ENCODE data around the gene INF2.
"Not testable (repeated sequence)": the region's sequence is repeated elsewhere in the genome, so short reads cannot be mapped to it uniquely, and the experiment has no call there.

The INF2 gene

GRCh38 chr14:104657563-104658324 is 31.7 kb upstream of the INF2 start:
- DNase-seq: peak; percentile 10

- no peak for DNase-seq
Measured at GRCh38 chr14:104658325-104658712, 31.1 kb upstream of the INF2 start.

GRCh38 chr14:104659146-104659545 is 30.3 kb upstream of the INF2 start:
- no peak for DNase-seq

- DNase-seq: no peak
Measured at GRCh38 chr14:104659764-104660523, 29.5 kb upstream of the INF2 start.

- DNase-seq: no peak
Measured at GRCh38 chr14:104660597-104660996, 28.8 kb upstream of the INF2 start.

GRCh38 chr14:104661086-104661485 is 28.3 kb upstream of the INF2 start:
- DNase-seq: no peak

GRCh38 chr14:104661528-104662157 is 27.8 kb upstream of the INF2 start:
- not testable (repeated sequence) for DNase-seq

GRCh38 chr14:104662472-104662871 is 26.9 kb upstream of the INF2 start:
- not testable (repeated sequence) for DNase-seq

- no peak for DNase-seq
Measured at GRCh38 chr14:104664107-104664506, 25.3 kb upstream of the INF2 start.

- DNase-seq: no peak
Measured at GRCh38 chr14:104664588-104664987, 24.8 kb upstream of the INF2 start.

- no peak for DNase-seq
Measured at GRCh38 chr14:104665114-104665656, 24.2 kb upstream of the INF2 start.

GRCh38 chr14:104665657-104666522 is 23.5 kb upstream of the INF2 start:
- no peak for DNase-seq

GRCh38 chr14:104666523-104666895 is 22.9 kb upstream of the INF2 start:
- not testable (repeated sequence) for DNase-seq

GRCh38 chr14:104666981-104667380 is 22.4 kb upstream of the INF2 start:
- no peak for DNase-seq

GRCh38 chr14:104669697-104670096 is 19.7 kb upstream of the INF2 start:
- DNase-seq: no peak

- DNase-seq: not testable (repeated sequence)
Measured at GRCh38 chr14:104671330-104671977, 18.0 kb upstream of the INF2 start.

- not testable (repeated sequence) for DNase-seq
Measured at GRCh38 chr14:104672119-104672518, 17.3 kb upstream of the INF2 start.

GRCh38 chr14:104673481-104673880 is 15.9 kb upstream of the INF2 start:
- DNase-seq: no peak

- no peak for DNase-seq
Measured at GRCh38 chr14:104675447-104675846, 14.0 kb upstream of the INF2 start.

- no peak for DNase-seq
Measured at GRCh38 chr14:104676130-104676693, 13.2 kb upstream of the INF2 start.

- no peak for DNase-seq
Measured at GRCh38 chr14:104676694-104677511, 12.5 kb upstream of the INF2 start.
